Stimulated activated CD4-positive, alpha-beta T cell treated with anti-CD3 and anti-CD28 coated beads, Interleukin-12 subunit alpha, Interleukin-12 subunit beta, amount 100 ng/mL, for 24 hours (primary cell): Measurements from ENCODE around the gene TSPO.
"Not testable (repeated sequence)": the region's sequence is repeated elsewhere in the genome, so short reads cannot be mapped to it uniquely, and the experiment has no call there.

Source experiments
- DNase-seq, 2 experiments: peaks; one replicate each; pipeline ENCODE4 v3.0.0-alpha.2; 2020; ENCODE audit warnings: low read depth in 2 of 2

TSPO gene

GRCh38 chr22:43151251-43152002, at the start of gene TSPO:
Gene TSPO (plus strand): TSS chr22:43151559. CDS start chr22:43159239, 7,680 bp downstream.
- DNase-seq = peak; percentile 33 to 56

DNA sequence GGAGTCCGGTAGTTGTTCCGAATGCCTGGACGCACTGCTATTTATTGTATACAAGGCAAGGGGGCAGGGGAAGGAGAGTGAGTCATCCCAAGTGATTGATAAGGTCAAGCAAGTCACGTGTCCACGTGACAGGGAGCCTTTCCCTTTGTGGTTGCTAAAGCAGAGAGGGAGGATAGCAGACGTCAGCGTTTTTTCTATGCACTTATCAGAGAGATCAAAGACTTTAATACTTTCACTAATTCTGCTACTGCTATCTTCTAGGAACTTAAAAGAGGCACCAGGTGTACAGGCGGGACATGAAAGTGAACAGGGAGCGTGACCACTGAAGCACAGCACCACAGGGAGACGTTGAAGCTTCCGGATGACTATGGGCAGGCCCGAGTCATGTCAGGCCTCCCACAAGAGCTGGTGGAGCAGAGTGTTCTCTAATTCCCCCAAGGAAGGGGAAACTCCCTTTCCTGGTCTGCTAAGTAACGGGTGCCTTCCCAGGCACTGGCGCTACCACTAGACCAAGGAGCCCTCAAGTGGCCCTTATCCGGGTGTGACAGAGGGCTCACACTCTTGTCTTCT, 47.2 kb upstream of the TSPO start:
- DNase-seq = not testable (repeated sequence)

DNA sequence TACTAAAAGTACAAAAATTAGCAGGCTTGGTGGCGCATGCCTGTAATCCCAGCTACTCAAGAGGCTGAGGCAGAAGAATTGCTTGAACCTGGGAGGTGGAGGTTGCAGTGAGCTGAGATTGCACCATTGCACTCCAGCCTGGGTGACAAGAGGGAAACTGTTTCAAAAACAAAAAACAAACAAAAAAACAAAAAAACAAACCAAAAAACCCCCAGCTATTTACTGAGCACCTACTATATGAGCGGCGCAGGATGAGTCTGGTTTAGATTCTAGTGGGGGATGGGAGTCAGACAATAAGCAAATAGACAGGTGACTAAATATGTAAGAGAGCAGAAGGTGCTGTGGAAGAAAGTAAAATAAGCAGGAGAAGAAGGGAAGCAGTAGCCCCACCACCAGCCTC, 46.4 kb upstream of the TSPO start:
- not testable (repeated sequence) for DNase-seq

GRCh38 chr22:43106302-43106701, 45.1 kb upstream of the TSPO start:
- no peak for DNase-seq

- DNase-seq = no peak
Observed at GRCh38 chr22:43109511-43109910, 41.8 kb upstream of the TSPO start.

DNA sequence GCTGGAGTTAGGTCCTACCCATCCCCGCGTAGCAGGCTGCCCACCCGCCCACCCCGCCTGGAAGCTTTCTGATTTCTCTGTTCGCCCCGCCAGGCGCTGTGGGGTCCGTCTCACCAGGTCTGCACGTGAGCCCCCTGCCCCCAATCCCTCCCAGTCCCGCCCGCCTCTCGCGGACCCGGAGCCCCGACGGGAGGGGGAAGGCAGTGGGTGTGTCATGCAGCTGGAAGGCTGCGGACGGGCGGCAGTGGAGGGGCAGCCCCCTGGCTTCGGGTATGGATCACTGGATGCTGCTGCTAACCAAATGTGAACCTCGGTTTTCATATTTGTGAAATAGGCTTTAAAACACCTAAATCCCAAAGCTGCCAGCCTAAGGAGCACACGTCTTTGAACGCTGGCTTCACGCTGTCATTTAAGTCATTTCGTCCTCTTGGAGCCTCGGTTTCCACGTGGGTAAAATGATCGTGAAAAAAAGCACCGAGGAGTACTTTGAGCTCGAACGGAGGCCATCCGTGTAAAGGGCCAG, 41.4 kb upstream of the TSPO start:
- no peak for DNase-seq

DNA sequence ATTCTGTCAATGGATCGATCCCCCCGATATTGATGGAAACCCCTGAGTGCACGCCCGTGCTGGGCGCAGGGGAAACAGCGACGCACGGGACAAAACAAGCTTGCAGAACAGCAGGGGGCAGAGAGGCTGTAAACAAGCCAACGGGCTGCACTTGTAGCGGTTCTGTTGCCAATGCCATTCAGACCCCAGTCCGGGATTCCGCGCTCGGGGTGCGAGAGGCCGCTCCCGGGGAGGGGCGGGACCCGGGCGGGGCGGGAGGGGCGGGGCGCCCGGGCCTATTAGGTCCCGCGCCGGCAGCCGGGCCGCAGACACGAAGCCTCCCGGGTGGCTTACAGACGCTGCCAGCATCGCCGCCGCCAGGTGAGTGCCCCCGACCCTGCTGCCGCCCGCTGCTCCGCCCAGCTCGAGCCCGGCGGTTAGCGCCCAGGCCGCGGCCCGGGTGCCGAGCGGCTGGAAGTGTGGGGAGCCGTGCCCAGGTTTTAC, 40.9 kb upstream of the TSPO start, which contains the start of gene BIK:
Gene BIK (plus strand): TSS at position 307 of the 483 bp plus-strand sequence. CDS start 13,273 bp downstream, outside the sequence.
- no peak for DNase-seq

DNA sequence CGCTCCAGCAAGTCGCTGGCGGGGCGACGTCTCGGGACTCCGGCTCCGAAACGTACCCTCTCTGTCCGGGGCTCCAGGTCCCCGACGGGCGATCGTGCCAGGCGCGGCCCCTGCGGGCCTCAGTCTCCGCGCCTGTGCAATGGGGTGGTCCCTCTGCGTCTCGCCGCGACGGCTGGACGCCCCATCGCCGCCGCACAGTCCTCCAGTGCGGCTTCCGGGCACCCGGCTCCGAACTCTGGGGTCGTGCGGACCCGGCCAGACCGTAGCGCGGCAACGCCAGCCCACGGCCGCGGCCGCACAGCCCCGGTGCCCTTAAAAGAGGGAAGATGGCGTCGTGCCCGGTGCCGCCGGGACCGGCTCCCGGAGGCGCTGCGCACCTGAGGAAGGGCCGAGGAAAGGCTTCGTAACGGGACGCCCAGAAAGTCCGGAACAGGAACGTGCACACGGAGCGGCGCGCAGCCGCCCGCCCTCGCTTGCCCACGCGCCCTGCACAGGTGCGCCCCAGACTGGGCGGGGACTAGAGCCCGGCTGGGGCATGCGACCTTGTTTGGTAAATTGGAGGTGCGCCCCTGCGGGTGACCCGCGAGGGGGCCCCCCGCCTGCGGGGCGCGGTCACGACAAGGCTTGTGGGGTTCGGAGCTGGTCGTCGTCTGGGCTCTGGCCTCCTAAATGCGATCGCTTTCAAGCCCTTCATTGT, 40.3 kb upstream of the TSPO start:
- no peak for DNase-seq

GRCh38 chr22:43113526-43114251, 37.7 kb upstream of the TSPO start:
- no peak for DNase-seq

DNA sequence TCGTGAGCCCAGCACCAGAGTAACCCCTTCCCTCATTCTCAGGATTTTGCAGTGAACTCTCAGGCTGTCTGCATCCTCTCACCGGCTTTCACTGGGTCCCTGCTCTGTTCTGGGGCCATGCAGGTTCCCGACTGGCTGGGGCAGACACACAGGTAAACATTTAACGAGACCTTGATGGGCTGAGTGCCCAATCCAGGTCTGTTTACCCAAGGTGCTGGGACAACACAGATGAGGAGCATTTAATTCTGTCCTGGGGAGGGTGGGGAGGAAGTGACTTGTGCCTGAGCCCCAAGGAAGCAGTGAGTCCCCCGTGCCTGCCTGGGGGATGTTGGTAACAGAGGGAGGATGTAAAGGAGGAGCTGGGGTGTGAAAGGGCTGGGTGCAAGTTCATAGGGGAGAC, 36.4 kb upstream of the TSPO start:
- DNase-seq = no peak

DNA sequence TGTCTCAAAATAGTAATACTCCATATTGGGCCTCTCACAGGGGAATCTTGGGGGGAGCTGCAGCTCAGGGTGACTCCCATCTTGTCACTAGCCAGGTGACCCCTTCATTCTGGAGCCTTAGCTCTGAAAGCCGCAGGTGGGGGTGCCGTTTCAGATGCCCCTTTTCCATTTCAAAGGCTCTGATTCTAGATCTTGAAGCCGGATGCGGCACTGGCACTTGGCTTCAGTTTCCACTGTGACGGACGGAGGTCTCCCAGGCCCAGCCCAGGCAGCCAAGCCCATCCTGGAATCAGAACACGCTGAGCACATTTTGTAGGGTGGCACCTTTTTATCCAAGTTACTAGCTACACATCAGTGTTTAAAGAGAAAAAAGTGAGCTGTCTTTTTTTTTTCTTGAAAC, 34.4 kb upstream of the TSPO start:
- no peak for DNase-seq

DNA sequence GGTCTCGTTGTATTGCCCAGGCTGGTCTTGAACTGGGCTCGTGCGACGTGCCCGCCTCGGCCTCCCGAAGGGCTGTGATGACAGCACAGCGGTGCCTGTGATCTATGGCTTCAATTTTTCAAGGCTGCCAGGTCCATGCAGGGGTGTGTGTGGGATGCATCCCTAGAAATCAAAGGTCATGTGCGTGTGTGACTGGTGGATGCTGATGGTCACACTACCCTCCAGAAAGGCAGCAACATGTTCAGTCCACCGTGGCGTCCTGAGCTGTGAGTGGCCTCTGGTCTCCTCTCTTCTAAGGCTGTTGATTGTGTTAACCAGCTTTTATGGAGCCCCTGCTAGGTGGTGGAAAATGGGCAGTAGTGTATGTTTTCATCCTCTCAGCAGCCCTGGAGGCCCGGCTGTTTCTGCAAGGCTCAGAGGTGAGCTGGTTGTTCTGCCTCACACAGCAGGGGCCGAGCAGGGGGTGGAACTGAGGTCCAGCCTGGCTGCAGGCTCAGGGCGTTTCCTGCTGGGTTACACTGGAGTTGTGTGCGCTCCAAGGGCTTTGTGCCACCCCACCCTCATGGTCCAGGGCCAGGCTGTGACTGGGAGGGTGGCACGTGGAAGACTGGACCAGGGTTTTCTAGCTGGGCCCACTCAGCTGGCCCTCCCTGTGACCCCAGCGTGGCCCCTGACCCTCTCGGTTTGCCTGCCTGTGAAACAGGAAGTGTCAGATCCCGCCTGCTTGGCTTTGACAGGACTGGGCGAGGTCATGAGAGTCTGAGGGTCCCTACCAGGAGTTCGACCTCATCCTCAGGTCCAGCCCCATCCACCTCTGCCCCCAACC, 33.1 kb upstream of the TSPO start:
- DNase-seq = no peak

DNA sequence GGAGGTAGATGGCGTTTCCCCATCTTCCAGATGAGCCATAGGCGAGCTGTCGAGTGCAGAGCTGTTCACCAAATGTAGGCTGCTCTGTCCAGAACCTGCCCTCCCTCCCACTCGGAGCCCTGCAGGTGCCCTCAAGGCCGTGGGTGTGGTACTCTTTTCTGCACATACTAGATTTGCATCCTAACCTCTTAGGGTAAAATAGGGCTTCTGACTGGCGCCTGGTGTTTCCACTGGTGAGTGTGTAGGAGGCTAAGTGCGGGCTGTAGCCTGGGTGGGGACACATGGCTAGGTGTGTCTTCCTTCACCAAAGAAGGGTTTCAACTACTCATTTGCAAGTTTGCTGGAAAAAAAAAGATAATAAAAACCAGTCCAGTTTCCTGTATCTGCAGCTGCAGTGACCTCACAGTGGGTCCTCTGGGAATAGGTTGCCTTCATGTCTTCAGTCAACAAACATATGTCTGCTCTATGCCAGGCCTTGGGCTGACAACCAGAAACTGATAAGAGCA, 32.4 kb upstream of the TSPO start:
- no peak for DNase-seq

GRCh38 chr22:43126501-43127165, 24.7 kb upstream of the TSPO start:
- DNase-seq = no peak

DNA sequence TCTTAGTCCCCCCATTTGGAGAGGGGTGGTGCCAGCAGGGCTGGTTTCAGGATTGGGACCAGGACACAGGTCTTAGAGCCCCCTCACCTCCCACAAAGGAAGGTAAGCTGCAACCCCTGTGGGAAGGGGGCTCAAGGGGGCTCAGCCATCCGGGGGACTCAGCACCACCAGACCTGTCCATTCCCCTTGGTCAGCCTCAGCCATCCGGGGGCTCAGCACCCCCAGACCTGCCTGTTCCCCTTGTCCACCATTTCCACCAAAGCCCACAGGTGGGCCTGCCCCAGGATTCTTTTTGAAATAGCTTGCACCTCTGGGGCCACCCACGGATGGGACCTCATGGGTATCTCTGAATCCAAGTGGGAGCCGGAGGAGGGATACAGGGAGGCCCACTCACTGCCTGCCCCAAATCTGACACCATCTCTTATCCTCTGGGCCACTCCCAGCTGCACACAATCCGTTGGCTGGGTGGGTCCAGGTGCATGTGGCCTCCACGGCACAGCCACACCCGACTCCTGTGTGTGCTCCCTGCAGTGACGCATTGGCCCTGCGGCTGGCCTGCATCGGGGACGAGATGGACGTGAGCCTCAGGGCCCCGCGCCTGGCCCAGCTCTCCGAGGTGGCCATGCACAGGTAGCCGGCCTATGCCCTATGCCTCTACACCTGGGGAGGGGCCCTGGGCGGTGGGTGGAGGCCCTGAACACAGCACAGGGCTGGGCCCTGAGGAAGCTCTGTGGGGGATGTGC, 24.0 kb upstream of the TSPO start:
- no peak for DNase-seq

- DNase-seq = no peak
Observed at GRCh38 chr22:43128116-43128515, 23.2 kb upstream of the TSPO start.

- no peak for DNase-seq
Observed at GRCh38 chr22:43128928-43129424, 22.4 kb upstream of the TSPO start.

GRCh38 chr22:43129426-43130425, 21.6 kb upstream of the TSPO start:
- no peak for DNase-seq
